ENCODE data around the gene METTL24.
"Not testable (repeated sequence)": the region's sequence is repeated elsewhere in the genome, so short reads cannot be mapped to it uniquely, and the experiment has no call there.

The METTL24 gene

GRCh38 chr6:110363748-110364147 is 5.6 kb upstream of the METTL24 start:
- DNase-seq (ENCODE audit: low read depth in 2 of 2, low spot score in 1 of 2) = no peak

GRCh38 chr6:110360676-110361075 is 2.5 kb upstream of the METTL24 start:
- no peak for DNase-seq (ENCODE audit: low read depth in 2 of 2, low spot score in 1 of 2)

DNA sequence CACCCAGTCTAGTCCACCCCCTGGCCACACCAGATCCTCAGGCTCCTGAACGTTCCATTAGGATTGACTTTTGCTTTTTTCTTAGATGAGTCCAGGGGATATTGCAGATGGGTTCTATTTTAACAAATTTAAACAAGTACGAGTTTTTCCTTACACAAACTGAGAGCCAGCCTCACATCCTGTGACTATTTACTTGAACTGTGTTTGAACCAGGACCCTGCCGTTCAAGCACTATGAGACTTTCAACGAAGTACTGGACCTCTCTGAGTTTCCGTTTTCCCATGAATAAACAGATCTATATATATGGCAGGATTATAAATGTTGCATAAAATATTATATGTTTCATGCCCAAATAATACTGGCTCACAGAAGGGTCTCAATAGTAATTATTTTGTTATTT is 1.4 kb upstream of the METTL24 start:
- no peak for DNase-seq (ENCODE audit: low read depth in 2 of 2, low spot score in 1 of 2)

DNA sequence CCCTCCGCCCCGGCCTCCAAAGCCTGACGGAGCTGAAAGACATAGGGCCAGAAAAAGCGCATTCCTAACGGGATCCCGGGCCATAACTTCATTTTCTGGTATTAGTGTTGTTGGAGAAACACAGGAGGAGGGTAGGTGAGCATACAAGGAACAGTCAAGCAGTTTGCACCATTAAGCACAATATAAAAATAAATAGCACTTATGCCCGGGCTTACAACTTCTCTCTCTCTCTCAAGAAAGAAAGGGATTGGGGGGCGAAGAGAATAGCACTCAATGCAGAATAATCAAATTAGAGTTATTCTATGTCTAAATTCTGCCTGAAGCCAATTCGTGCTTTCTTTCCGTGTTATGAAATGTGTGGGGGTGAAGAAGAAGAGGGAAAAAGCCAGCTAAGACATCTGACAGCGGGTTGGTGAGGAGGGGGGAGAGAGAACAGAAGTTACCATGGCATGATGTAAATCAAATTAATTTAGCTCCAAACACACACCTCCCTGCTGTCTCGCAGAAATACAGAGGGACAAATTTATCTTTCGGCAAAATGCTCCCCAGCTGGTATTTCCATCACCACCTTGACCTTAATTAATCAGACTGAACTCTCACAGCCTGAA is 508 bp upstream of the METTL24 start:
- DNase-seq (ENCODE audit: low read depth in 2 of 2, low spot score in 1 of 2) = no peak

DNA sequence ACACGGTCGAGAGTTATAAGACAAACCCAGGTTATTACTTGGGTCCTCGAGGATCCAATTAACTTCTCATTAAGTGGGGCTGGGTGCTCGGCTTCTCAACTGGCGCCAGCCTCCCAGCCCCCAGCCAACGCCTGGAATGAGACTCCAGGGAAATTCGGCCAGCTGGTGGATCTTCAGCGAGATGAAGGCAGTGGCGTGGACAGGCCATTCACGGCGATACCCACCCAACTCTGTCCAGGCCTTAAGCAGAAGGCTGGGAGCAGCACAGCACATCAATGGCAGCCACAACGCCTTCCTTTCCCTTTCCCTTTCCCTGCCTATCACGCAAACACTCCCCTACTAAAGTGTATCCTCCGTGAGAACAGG is 868 bp downstream of the METTL24 start:
- DNase-seq (ENCODE audit: low read depth in 2 of 2, low spot score in 1 of 2) = no peak

DNA sequence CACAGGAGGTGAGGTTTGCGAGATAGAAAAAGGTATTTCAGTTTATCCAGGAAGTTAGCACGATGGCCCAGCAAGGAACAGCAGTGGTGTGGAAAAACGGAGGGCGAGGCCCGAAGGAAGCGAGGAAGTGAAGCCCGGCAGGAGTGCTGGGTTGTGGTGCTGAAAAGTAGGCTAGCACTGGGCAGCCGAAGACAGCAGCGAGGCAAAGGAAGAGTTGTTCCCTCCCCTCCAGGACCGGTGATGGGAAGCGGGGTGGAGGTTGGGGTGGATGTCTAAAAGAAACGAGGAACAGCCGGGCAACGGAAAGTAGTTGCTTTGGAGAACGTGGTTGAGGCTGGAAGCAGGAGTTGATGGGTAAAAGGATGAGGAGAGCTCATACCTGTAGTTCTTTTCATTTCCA is 1.4 kb downstream of the METTL24 start:
- DNase-seq (ENCODE audit: low read depth in 2 of 2, low spot score in 1 of 2) = no peak

DNA sequence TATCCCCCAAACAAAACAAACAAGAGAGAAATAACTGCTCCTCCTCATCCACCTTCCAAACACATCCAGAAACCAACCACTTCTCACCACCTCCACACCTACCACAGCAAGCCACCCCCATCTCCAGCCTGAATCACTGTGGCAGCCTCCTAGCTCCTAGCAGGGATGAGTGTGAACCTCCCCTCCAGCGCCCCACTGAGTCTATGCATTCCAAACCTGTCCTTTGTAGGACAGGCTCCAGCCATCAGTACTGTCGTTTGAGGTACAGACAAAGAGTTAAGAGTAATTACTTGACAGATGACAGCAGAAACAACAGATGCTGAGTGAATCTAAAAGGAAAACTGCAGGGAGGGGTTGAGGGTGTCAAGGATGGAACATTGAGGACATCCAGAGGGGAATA is 2.4 kb downstream of the METTL24 start:
- no peak for DNase-seq (ENCODE audit: low read depth in 2 of 2, low spot score in 1 of 2)

DNA sequence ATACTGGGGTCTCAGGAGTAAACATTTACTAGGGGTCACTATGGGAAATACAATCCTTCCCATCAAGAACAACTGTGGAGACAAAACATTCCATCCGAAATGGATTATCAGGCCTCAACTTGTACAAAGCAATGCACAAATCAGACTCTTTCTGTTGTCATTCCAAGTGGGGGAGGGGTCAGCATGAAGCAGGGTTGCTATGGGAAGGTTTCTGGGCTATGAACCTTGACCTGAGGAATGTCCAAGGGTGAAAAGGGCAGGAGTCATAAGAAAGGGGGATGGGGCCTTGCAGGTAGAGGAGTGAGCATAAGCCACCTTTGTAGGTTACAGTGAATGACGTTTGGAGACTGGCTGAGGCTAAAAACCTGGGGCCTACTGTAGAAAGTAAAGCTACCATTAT is 3.1 kb downstream of the METTL24 start:
- no peak for DNase-seq (ENCODE audit: low read depth in 2 of 2, low spot score in 1 of 2)

GRCh38 chr6:110354153-110354552 is 4.0 kb downstream of the METTL24 start:
- DNase-seq (ENCODE audit: low read depth in 2 of 2, low spot score in 1 of 2) = no peak

DNA sequence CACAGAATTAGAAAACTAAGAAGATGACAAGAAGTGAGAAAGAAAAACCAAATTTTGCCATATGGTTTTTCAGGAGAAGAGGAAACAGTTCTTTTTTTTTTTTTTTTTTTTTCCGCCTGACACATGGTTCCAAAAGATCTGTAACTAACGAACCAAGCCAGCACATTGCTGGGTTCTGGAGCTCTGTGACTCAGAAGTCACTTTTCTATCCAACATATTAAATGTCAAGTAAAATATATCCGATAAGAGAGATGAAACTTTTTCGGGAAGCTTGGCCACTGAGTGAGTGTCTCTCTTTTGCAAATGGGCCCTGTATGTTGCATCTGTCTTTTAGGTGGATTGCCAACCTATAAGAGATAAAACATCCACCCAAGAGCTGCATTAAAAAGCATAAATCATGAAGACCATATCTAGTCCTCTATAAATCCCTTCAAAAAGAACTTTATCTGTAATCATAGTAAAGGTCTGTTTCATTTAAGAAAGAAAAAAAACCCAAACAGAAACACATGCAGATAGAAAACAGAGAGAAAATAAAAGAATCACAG is 4.6 kb downstream of the METTL24 start:
- DNase-seq (ENCODE audit: low read depth in 2 of 2, low spot score in 1 of 2) = no peak

DNA sequence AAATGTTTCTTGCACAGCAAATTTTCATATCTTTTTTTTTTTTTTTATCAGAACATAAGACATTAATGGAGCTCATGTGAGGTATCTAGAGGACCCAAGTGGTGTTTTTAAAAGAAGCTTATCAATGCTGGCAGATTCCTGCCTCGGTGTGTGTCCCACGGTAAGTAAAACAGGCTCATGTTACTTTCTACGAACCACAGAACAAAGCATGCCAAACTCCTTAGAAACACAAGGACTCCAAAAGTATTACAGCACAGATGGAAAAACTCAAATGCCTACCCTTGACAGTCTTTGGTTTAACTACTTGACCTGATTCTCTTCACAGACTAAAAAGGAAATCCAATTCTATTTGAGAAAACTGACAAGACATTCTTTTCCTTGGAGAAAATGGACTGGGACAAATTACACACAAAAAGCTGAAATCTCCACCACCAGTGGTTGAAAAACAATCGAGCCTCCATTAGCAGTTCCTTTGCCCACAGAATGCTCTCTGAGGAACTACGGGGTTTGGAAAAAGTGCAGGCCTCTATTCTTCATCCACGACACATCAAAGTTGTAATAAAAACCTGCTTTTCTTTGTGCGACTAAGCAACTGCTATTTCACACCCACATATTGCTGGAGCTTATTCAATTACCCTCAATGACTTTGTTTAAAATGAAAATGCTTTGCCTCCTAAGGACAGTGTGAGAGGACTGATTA is 5.4 kb downstream of the METTL24 start:
- no peak for DNase-seq (ENCODE audit: low read depth in 2 of 2, low spot score in 1 of 2)

- no peak for DNase-seq (ENCODE audit: low read depth in 2 of 2, low spot score in 1 of 2)
Observed at GRCh38 chr6:110351986-110352385, 6.2 kb downstream of the METTL24 start.

GRCh38 chr6:110351546-110351945 is 6.6 kb downstream of the METTL24 start:
- no peak for DNase-seq (ENCODE audit: low read depth in 2 of 2, low spot score in 1 of 2)

DNA sequence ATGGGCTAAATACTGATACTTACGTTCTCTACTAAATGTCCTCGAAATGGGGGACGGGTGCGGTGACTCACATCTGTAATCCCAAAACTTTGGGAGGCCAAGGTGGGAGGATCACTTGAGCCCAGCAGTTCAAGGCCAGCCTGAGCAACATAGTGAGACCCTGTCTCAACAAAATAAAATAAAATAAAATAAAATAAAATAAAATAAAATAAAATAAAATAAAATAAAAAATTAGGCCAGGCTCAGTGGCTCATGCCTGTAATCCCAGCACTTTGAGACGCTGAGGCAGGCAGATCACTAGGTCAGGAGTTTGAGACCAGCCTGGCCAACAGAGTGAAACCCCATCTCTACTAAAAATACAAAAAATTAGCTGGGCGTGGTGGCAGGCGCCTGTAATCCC is 7.6 kb downstream of the METTL24 start:
- DNase-seq (ENCODE audit: low read depth in 2 of 2, low spot score in 1 of 2) = not testable (repeated sequence)

- DNase-seq (ENCODE audit: low read depth in 2 of 2, low spot score in 1 of 2) = no peak
Observed at GRCh38 chr6:110348961-110349690, 9.0 kb downstream of the METTL24 start.

DNA sequence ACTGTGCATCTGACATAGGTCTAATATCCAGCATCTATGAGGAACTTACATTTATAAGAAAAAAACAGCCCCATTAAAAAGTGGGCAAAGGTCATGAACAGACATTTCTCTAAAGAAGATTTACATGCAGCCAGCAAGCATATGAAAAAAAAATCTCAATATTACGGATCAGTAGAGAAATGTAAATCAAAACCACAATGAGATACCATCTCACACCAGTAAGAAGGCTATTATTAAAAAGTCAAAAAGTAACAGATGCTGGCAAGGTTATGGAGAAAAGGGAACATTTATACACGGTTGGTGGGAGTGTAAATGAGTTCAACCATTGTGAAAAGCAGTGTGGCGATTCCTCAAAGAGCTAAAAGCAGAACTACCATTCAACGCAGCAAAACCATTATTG is 13.1 kb downstream of the METTL24 start:
- DNase-seq (ENCODE audit: low read depth in 2 of 2, low spot score in 1 of 2) = no peak

- no peak for DNase-seq (ENCODE audit: low read depth in 2 of 2, low spot score in 1 of 2)
Observed at GRCh38 chr6:110342759-110343158, 15.4 kb downstream of the METTL24 start.

DNA sequence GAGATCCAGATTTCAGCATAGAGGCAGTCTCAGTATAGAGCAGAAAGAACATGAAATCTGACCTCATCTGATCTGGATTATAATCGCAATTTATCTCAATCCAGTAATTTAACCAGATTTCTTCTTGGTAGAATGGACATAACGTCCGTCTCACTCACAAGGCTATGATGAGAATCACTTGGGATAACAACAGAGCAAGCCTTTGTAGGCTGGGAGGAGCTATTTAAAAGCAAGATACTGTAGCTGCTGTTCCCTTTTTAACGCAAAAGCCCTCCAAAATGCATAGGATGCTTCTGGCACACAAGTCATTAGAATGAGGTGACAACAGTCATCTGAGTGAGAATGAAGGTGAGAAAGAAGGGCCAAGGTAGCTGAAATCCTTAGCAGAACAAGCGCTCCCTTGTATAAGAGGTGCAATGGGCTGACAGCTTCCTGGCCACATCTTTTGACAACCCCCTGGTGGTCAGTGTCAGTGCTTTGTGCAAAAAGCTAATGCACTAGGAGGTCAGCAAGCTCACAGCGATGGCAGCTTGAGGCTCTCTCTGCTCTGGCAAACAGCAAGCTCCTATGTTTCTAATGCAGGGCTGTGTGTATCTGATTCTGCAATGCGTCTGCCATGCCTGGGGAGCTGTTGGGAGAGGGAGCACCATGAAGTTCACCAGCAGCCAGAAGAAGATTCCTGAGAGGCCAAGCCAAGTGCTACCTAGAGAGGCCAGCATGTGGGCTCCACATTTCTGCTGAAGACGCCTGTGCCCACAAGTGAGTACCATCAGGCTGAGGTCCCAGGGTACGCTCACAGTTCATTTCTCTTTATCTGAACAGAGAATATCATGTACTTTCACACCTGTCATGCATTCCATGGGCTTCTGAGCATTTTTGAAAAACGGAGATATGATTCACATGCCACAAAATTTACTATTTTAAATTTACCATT is 16.2 kb downstream of the METTL24 start:
- DNase-seq (ENCODE audit: low read depth in 2 of 2, low spot score in 1 of 2) = no peak

GRCh38 chr6:110341067-110341466 is 17.1 kb downstream of the METTL24 start:
- DNase-seq (ENCODE audit: low read depth in 2 of 2, low spot score in 1 of 2) = no peak

- no peak for DNase-seq (ENCODE audit: low read depth in 2 of 2, low spot score in 1 of 2)
Observed at GRCh38 chr6:110340392-110340965, 17.7 kb downstream of the METTL24 start.
